CD4-positive, alpha-beta T cell treated with Interleukin-15 for 1 hour (primary cell): ENCODE data around the gene TNK1.

ENCODE experiments used
- DNase-seq: peaks from one replicate; pipeline ENCODE4 v3.0.0-alpha.2; 2020

The TNK1 gene

GRCh38 chr17:7392696-7393612, 12.1 kb downstream of the TNK1 start:
- DNase-seq, result no peak

GRCh38 chr17:7393613-7394451, 12.9 kb downstream of the TNK1 start:
- peak; percentile 79 for DNase-seq

- DNase-seq, result peak; percentile 81
Observed at GRCh38 chr17:7394452-7395191, 13.7 kb downstream of the TNK1 start, which contains the start of gene PLSCR3. Gene PLSCR3 (minus strand): TSS chr17:7394525. CDS start chr17:7394110, 415 bp downstream.

DNA sequence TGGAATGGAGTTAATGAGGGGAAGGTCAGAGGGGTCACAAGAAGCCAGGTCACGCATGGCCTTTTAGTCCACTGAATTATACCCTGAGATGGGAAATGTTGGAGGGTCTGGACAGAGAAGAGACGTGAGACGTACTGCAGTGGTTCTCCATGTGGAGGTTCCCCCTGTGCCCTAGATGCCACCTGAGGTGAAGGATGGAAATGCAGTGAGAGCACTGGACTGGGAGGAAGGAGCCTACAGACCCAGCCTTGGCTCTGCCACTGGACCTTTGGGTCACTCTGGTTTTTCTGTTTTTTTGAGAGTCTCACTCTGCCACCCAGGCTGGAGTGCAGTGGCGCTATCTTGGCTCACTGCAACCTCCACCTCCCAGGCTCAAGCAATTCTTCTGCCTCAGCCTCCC, 15.3 kb downstream of the TNK1 start:
- DNase-seq, result no peak

DNA sequence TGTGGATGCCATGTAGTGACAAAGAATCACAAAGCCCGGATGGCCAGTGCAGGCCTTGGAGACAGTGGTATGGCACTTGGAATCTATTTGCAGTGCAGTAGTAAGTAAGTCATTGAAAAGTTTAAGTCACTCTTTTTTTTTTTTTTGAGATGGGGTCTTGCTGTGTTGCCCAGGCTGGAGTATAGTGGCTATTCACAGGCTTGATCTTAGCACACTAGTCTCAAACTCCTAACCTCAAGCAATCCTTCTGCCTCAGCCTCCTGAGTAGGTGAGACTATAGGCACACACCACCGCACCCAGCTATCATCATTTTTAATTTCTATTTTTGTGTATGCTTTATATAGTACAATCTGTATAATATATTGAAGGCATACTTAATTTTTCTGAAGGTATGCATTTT, 17.7 kb downstream of the TNK1 start:
- no peak for DNase-seq

DNA sequence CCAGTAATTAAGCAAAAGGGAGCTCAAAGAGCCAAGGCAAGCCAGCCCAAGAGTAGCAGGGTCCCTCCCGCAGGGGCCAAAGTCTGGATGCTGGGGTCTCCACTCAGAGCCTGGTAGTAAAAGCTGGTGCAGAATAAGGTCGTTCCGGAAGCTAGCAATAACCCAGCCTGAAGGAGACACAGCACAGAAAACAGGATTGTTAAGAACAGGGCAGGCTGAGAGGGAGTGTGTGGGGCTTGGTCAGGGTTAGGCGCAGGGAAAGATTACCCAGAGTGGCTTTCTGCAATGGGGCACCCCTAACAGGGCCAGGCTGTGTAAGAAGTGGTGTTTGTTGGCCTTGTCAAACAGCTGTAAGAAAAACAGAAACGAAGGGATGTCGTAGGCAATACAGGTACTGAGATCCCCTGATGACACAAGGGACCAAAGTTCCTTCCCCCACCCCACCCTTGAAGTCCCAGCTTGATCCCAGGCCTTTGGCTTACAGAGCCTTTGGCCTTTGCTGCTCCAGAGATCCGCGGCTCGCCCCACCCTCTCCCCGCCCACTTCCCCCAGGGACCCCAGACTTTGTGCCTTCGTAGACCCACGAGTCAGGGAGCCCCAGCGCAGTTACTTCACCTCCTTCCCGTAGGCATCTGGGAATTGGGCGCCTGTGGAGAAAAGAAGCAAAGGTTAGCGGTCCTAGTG, 22.3 kb downstream of the TNK1 start:
- DNase-seq, result no peak

- no peak for DNase-seq
Observed at GRCh38 chr17:7403727-7403976, 22.8 kb downstream of the TNK1 start.

DNA sequence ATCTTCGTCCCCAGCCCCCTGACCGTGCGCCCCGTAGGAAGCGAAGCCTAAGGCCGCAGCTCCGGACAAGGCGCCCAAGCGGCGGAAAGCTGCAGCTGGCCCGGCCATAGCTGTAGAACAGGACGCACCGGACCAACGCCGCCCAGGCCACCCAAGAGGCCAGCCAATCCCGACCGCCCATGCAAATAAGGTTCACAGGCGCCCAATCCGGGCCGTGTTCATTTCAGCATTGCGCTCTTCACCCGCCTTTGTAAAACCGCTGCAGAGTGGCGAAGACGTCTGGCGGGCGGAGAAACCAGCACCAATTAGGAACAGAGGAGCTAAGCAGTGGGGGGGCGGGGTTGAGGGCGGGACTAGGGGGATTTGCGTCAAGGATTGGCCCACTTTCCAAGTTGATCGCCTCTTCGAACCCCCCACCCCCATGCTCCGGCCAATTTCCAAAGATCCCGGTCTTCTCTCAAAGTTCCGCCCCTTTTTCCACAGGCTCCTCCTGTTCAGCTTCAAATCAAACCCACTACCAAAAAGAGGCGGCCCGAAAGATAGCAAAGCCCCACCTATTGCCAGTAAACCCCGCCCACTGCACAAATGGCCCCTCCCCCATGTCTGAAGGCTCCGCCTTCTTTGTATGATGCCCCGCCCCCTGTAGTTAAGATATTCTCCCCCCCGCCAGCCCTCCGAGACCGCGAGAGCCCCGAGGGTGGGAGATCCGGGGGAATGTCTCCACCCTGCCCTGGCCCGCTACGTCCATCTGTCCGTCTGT, 23.3 kb downstream of the TNK1 start, which contains the start of gene TMEM256:
Gene TMEM256, minus strand, starts transcription at position 121 of the 760 bp plus-strand sequence. Its CDS starts 13 bp downstream, at position 108.
- peak; percentile 97 for DNase-seq

GRCh38 chr17:7404737-7405349, 24.0 kb downstream of the TNK1 start:
- DNase-seq, result peak; percentile 75

DNA sequence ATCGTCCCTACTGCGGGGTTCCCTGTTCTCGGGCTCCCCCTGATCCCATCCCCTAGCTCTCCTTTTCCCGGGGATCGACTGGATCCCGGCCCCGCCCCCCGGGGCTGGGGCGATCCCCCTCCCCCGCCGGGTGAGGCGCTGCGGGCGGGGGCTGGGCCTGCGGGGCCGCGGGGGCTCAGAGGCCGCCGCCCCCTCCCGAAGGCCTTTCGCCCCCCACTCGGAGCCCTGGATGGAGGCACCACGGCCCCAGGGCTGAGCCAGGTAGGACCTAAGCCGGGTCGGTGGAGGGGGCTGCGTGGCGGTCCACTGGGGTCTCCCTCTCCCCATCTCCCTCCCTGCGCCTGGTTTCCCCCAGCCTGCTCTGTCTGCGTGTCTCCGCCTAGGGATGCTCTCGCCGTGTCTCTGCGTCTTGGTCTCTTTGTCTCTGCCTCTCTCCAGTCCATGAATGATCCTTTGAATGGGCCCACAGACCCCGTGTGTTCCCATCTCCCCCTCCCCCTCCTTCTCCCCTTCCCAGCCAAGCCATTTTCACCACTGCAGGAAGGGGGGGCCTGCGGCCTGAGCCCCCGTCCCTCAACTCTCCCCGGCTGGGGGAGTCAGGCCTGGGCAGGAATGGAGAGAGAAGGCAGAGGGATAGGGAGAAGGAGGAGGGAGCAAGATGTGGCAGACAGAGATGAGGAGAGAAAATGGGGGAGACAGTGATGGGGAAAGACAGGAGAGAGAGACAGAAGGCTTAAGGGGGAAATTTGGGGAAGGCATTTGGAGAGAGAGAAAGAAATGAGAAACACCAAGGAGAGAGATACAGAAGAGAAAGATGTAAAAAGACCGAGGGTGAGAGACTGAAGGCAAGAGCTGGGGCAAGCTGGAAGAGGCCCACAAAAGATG, 24.7 kb downstream of the TNK1 start:
- DNase-seq, result no peak

GRCh38 chr17:7406235-7406825, 25.4 kb downstream of the TNK1 start:
- no peak for DNase-seq

GRCh38 chr17:7407082-7407481, 26.2 kb downstream of the TNK1 start:
- no peak for DNase-seq

DNA sequence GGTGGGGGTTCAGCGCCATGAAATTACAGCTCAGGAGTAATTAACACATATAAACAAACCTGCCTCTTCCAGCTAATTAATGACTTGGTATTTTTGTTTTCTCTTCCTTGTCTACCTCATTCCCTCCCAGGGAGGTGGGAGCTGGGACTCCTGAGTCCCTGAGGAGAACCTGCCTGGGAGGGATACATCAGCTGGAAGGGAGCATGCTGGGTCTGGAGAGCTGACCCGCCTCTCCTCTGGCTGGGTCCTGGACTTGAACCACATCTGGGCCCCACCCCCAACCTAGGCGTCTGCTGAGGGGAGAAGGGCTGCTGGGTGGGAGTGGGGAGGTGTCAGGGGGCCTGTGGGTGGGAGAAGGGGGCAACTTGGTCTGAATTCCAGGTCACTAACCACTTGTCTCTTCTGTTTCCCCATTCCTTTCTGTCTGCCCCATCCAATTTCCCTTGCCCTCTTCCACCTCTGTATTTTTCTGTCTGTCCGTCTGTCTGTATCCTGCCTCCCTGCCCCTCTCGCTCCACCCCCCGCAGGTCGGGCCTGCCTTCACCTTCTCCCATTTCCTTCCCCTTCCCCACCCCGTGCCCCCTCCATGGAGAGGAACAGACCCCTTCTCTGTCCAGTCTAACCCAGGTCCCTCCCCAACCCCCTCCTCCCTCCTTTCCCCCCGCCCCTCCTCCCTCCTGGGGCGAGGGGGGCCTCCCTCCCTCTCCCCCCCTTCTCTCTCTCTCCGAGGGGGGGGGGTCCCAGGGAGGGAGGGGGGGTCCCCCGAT, 26.8 kb downstream of the TNK1 start, which contains the start of gene NLGN2:
Gene NLGN2, plus strand, starts transcription at position 361 of the 767 bp plus-strand sequence. CDS start 411 bp downstream, outside the sequence.
- no peak for DNase-seq

- DNase-seq, result peak; percentile 44
Observed at GRCh38 chr17:7408252-7408727, 27.4 kb downstream of the TNK1 start.

DNA sequence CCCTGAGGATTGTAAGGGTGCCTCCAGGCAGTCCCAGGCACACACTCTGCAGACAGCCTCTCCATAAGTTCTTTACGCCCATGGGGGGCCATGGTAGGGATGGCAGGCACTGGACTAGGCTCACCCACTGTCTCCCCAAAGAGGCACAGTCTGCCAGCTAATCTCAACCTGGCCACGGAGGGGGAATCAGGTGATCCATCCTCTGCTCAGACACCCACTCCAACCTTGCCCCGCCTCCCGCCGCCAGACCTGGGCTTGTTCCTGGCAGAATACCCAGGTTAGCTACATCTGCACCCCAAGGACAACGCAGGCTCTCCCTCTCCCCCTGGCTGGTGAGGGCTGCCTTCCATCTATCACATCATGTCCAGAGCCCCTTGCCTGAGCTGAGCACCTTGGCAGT, 28.0 kb downstream of the TNK1 start:
- DNase-seq, result no peak

DNA sequence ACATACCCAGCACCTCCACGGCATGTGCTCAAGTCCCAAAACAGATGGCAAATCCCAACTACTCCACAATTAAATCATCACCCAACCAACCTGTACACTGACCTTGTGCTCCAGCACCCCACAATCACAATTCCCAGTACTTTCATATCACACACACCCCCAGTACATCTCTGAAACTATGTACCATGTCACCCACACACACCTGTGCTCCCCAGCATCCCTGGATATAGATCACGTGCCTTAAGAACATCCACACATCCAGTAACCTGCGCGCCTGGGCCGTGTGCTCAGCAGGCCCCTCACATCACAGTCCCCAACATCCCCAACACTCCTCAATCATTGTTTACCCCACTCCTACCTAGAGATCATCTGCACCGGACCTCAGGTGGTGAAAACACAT, 28.8 kb downstream of the TNK1 start:
- DNase-seq, result no peak

GRCh38 chr17:7410634-7411426, 29.9 kb downstream of the TNK1 start:
- no peak for DNase-seq

DNA sequence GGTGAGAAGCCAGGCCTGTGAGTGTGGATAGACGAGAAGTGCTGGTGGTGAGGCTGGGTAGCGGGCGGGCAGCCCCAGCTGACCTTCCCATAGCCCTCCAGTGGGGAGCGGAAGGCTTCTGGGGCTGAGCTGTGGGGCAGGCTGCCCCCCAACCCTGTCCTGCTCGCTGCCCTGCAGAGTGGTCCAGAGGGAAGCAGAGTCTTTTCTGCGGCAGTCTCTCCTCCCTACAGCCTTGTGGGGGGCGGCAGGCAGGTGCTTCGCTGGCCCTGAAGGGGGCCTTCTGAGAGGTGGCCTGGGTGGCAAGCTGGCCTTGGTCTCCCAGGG, 30.5 kb downstream of the TNK1 start:
- no peak for DNase-seq
